GM23338 (cell line): ENCODE measurements around the gene BRINP2. TPM values are rescaled to one million over a fixed set of nuclear protein-coding genes. Genes with fewer than 3 reads are reported as not detected.

Source experiments
- ATAC-seq: fragments of 200-7000 bp; cut with Tn5 transposase; 3 replicates; pipeline ENCODE4 v1.9.1; 2020
- DNase-seq: peaks from one replicate; pipeline ENCODE4 v3.0.0-alpha.2; 2015; ENCODE audit warnings: low spot score
- H2AFZ ChIP-seq: fragments of 200-600 bp; sonication (generic); 2 replicates; pipeline ENCODE4 v1.8.0; 2016; ENCODE audit warnings: antibody characterized with exemption, mild to moderate bottlenecking, moderate library complexity
- H3F3A ChIP-seq: fragments of 200-600 bp; sonication (generic); replicated peaks from 2 replicates; pipeline ENCODE4 v1.8.0; 2017; ENCODE audit warnings: antibody characterized with exemption, mixed run types, low read depth
- H3K27ac ChIP-seq: fragments of 200-600 bp; sonication (generic); 2 replicates; pipeline ENCODE4 v1.6.1; 2016; ENCODE audit warnings: low read depth
- H3K27me3 ChIP-seq: fragments of 200-600 bp; sonication (generic); 2 replicates; pipeline ENCODE4 v1.8.0; 2016; ENCODE audit warnings: mild to moderate bottlenecking, mixed run types, moderate library complexity; ENCODE audit not compliant: insufficient read depth
- H3K36me3 ChIP-seq: fragments of 200-600 bp; sonication (generic); 2 replicates; pipeline ENCODE4 v1.8.0; 2016; ENCODE audit warnings: mild to moderate bottlenecking; ENCODE audit not compliant: insufficient read depth
- H3K4me1 ChIP-seq: fragments of 200-600 bp; sonication (generic); 2 replicates; pipeline ENCODE4 v1.8.0; 2016; ENCODE audit warnings: mild to moderate bottlenecking, moderate library complexity; ENCODE audit not compliant: insufficient read depth
- H3K4me2 ChIP-seq: fragments of 200-600 bp; sonication (generic); 2 replicates; pipeline ENCODE4 v1.7.1; 2017; ENCODE audit warnings: mixed run types
- H3K4me3 ChIP-seq: fragments of 200-600 bp; sonication (generic); 2 replicates; pipeline ENCODE4 v1.6.1; 2016; ENCODE audit warnings: mixed run types
- H3K79me2 ChIP-seq: fragments of 200-600 bp; sonication (generic); replicated peaks from 2 replicates; pipeline ENCODE4 v1.8.0; 2017; ENCODE audit warnings: mild to moderate bottlenecking; ENCODE audit not compliant: insufficient read depth
- H3K9me2 ChIP-seq: fragments of 200-600 bp; sonication (generic); 2 replicates; pipeline ENCODE4 v1.8.0; 2017; ENCODE audit not compliant: insufficient read depth
- H4K20me1 ChIP-seq: fragments of 200-600 bp; sonication (generic); replicated peaks from 2 replicates; pipeline ENCODE4 v1.8.0; 2017; ENCODE audit warnings: mild to moderate bottlenecking; ENCODE audit not compliant: insufficient read depth
- H3K27ac Mint-ChIP-seq: 2 replicates; pipeline ENCODE4 v1.8.0; 2020; ENCODE audit warnings: inconsistent platforms, mild to moderate bottlenecking, moderate library complexity, mixed read lengths
- H3K27me3 Mint-ChIP-seq: 3 replicates; pipeline ENCODE4 v1.8.0; 2022; ENCODE audit warnings: low read depth, mild to moderate bottlenecking, moderate library complexity, mixed read lengths, inconsistent platforms; ENCODE audit not compliant: insufficient read depth, poor library complexity
- H3K36me3 Mint-ChIP-seq: 3 replicates; pipeline ENCODE4 v1.8.0; 2021; ENCODE audit warnings: low read depth, mild to moderate bottlenecking, inconsistent platforms, moderate library complexity, mixed read lengths
- H3K4me1 Mint-ChIP-seq: 3 replicates; pipeline ENCODE4 v1.8.0; 2020; ENCODE audit warnings: mild to moderate bottlenecking, inconsistent platforms, mixed read lengths
- H3K4me3 Mint-ChIP-seq: 3 replicates; pipeline ENCODE4 v1.8.0; 2021; ENCODE audit warnings: moderate library complexity, mild to moderate bottlenecking, inconsistent platforms, mixed read lengths
- H3K9me3 Mint-ChIP-seq: 3 replicates; pipeline ENCODE4 v1.8.0; 2020; ENCODE audit warnings: moderate library complexity, mild to moderate bottlenecking, inconsistent platforms, mixed read lengths
- CREB1 ChIP-seq: fragments of 250-450 bp; sonication (Bioruptor Pico); IDR thresholded peaks from 2 replicates; pipeline ENCODE4 v1.5.0; 2020; ENCODE audit warnings: low read depth, mild to moderate bottlenecking, moderate library complexity
- CTCF ChIP-seq, 2 experiments: fragments of 200-600 bp in 1 of 2; sonication (generic) in 1 of 2; conservative IDR thresholded peaks; 2 replicates each; pipeline versions ENCODE4 v1.5.1 to v1.6.1; 2016 to 2017; ENCODE audit warnings: antibody characterized with exemption in 2 of 2, low read depth in 2 of 2, mild to moderate bottlenecking in 2 of 2, moderate library complexity in 1 of 2
- ETS1 ChIP-seq: IDR thresholded peaks from 2 replicates; pipeline ENCODE4 v1.6.1; 2016; ENCODE audit warnings: antibody characterized with exemption
- EZH2 ChIP-seq: fragments of 200-600 bp; sonication (generic); IDR thresholded peaks from one replicate; pipeline ENCODE4 v1.8.0; 2017; ENCODE audit warnings: antibody characterized with exemption, mild to moderate bottlenecking, low read depth; ENCODE audit not compliant: unreplicated experiment
- EZH2phosphoT487 ChIP-seq: fragments of 200-600 bp; sonication (generic); IDR thresholded peaks from one replicate; pipeline ENCODE4 v1.8.1; 2018; ENCODE audit warnings: antibody characterized with exemption; ENCODE audit not compliant: unreplicated experiment
- JUNB ChIP-seq: IDR thresholded peaks from one replicate; pipeline ENCODE4 v1.6.1; 2016; ENCODE audit warnings: antibody characterized with exemption; ENCODE audit not compliant: unreplicated experiment
- NANOG ChIP-seq: IDR thresholded peaks from 2 replicates; pipeline ENCODE4 v1.6.1; 2016; ENCODE audit warnings: antibody characterized with exemption, borderline replicate concordance
- POLR2AphosphoS5 ChIP-seq: IDR thresholded peaks from 2 replicates; pipeline ENCODE4 v1.6.1; 2016; ENCODE audit warnings: antibody characterized with exemption, low read depth
- STAT1 ChIP-seq: IDR thresholded peaks from one replicate; pipeline ENCODE4 v1.6.1; 2016; ENCODE audit warnings: antibody characterized with exemption; ENCODE audit not compliant: unreplicated experiment
- ZNF114 ChIP-seq: fragments of 250-450 bp; sonication (Bioruptor Pico); IDR thresholded peaks from 2 replicates; pipeline ENCODE4 v1.5.0; 2020; ENCODE audit warnings: mild to moderate bottlenecking, moderate library complexity
- ZNF331 ChIP-seq: fragments of 250-450 bp; sonication (Bioruptor Pico); IDR thresholded peaks from 2 replicates; pipeline ENCODE4 v1.5.0; 2020; ENCODE audit warnings: low read depth, mild to moderate bottlenecking, moderate library complexity
- polyA plus RNA-seq: library from polyadenylated mRNA; unstranded; fragments of >200 nt; fragmentation: Nextera tagmentation; extraction: Ambion mirVana; gene quantifications from 2 replicates; pipeline ENCODE4 v1.2.1, GENCODE V29; 2016
- total RNA-seq: library from RNA; depleted of rRNA; stranded (reverse); fragments of >200 nt; shearing (Covaris generic); gene quantifications from 2 replicates; pipeline ENCODE4 v1.2.3, GENCODE V29; 2014
- TF ChIP-seq, protein P1 (sequence below): IDR thresholded peaks from one replicate; pipeline ENCODE4 v1.6.1; 2018; ENCODE audit warnings: antibody characterized with exemption; ENCODE audit not compliant: unreplicated experiment
- TF ChIP-seq, protein P2 (sequence below): fragments of 250-450 bp; sonication (Bioruptor Pico); IDR thresholded peaks from 2 replicates; pipeline ENCODE4 v1.5.0; 2020; ENCODE audit warnings: mild to moderate bottlenecking, moderate library complexity

BRINP2 gene
- total and polyA plus RNA-seq, 2 experiments from 2014 or later: 0.10 to 0.52 TPM

DNA sequence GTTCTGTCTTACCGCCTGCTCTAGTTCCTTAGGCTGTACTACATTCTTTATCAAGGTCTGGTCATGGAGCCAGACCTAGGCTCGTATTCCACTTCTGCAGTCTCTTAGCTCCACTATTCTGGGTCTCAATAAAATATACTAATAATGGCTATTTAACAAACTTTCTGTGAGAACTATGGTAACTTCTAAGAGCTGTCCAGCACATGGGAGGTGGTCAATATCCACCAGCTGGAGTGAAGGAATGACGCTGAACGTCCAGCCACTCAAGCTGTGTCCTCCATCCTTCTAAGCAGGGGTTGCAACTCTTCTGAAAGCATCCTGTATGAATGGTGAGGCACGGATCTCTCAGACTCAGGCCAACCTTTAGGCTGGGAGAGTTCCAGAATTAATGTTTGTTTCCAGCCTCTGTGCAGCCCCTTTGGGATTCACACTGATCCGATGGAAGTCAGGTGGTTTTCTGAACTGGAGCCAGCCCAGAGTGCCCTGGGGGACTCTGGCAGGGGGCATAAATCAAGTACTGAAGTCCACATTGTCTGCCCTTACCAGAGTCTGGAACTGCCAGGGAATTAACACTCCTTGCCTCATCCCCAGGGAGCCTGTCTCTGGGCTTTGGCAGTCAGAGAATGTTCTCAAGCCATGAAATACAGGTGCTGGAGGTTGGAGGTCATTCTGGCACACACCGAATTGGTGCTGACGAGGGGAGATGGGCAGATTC, 57.4 kb downstream of the BRINP2 start:
- DNase-seq (no peak), ATAC-seq (no peak)
- no peak overlapping the region for H3K4me2 ChIP-seq
- TF ChIP-seq POLR2AphosphoS5 (no peak), EZH2phosphoT487 (no peak), ETS1 (no peak), ZNF114 (no peak), JUNB (no peak), CREB1 (no peak), CTCF (conservative IDR thresholded peaks at IDR 0.05; ENCODE audit: low read depth in 2 of 2) (no peak), NANOG (no peak), ZNF331 (CRISPR knock-in tag) (no peak), EZH2 (no peak), STAT1 (no peak)
- TF ChIP-seq, protein P1, sequence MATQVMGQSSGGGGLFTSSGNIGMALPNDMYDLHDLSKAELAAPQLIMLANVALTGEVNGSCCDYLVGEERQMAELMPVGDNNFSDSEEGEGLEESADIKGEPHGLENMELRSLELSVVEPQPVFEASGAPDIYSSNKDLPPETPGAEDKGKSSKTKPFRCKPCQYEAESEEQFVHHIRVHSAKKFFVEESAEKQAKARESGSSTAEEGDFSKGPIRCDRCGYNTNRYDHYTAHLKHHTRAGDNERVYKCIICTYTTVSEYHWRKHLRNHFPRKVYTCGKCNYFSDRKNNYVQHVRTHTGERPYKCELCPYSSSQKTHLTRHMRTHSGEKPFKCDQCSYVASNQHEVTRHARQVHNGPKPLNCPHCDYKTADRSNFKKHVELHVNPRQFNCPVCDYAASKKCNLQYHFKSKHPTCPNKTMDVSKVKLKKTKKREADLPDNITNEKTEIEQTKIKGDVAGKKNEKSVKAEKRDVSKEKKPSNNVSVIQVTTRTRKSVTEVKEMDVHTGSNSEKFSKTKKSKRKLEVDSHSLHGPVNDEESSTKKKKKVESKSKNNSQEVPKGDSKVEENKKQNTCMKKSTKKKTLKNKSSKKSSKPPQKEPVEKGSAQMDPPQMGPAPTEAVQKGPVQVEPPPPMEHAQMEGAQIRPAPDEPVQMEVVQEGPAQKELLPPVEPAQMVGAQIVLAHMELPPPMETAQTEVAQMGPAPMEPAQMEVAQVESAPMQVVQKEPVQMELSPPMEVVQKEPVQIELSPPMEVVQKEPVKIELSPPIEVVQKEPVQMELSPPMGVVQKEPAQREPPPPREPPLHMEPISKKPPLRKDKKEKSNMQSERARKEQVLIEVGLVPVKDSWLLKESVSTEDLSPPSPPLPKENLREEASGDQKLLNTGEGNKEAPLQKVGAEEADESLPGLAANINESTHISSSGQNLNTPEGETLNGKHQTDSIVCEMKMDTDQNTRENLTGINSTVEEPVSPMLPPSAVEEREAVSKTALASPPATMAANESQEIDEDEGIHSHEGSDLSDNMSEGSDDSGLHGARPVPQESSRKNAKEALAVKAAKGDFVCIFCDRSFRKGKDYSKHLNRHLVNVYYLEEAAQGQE: no peak
- TF ChIP-seq, protein P2, sequence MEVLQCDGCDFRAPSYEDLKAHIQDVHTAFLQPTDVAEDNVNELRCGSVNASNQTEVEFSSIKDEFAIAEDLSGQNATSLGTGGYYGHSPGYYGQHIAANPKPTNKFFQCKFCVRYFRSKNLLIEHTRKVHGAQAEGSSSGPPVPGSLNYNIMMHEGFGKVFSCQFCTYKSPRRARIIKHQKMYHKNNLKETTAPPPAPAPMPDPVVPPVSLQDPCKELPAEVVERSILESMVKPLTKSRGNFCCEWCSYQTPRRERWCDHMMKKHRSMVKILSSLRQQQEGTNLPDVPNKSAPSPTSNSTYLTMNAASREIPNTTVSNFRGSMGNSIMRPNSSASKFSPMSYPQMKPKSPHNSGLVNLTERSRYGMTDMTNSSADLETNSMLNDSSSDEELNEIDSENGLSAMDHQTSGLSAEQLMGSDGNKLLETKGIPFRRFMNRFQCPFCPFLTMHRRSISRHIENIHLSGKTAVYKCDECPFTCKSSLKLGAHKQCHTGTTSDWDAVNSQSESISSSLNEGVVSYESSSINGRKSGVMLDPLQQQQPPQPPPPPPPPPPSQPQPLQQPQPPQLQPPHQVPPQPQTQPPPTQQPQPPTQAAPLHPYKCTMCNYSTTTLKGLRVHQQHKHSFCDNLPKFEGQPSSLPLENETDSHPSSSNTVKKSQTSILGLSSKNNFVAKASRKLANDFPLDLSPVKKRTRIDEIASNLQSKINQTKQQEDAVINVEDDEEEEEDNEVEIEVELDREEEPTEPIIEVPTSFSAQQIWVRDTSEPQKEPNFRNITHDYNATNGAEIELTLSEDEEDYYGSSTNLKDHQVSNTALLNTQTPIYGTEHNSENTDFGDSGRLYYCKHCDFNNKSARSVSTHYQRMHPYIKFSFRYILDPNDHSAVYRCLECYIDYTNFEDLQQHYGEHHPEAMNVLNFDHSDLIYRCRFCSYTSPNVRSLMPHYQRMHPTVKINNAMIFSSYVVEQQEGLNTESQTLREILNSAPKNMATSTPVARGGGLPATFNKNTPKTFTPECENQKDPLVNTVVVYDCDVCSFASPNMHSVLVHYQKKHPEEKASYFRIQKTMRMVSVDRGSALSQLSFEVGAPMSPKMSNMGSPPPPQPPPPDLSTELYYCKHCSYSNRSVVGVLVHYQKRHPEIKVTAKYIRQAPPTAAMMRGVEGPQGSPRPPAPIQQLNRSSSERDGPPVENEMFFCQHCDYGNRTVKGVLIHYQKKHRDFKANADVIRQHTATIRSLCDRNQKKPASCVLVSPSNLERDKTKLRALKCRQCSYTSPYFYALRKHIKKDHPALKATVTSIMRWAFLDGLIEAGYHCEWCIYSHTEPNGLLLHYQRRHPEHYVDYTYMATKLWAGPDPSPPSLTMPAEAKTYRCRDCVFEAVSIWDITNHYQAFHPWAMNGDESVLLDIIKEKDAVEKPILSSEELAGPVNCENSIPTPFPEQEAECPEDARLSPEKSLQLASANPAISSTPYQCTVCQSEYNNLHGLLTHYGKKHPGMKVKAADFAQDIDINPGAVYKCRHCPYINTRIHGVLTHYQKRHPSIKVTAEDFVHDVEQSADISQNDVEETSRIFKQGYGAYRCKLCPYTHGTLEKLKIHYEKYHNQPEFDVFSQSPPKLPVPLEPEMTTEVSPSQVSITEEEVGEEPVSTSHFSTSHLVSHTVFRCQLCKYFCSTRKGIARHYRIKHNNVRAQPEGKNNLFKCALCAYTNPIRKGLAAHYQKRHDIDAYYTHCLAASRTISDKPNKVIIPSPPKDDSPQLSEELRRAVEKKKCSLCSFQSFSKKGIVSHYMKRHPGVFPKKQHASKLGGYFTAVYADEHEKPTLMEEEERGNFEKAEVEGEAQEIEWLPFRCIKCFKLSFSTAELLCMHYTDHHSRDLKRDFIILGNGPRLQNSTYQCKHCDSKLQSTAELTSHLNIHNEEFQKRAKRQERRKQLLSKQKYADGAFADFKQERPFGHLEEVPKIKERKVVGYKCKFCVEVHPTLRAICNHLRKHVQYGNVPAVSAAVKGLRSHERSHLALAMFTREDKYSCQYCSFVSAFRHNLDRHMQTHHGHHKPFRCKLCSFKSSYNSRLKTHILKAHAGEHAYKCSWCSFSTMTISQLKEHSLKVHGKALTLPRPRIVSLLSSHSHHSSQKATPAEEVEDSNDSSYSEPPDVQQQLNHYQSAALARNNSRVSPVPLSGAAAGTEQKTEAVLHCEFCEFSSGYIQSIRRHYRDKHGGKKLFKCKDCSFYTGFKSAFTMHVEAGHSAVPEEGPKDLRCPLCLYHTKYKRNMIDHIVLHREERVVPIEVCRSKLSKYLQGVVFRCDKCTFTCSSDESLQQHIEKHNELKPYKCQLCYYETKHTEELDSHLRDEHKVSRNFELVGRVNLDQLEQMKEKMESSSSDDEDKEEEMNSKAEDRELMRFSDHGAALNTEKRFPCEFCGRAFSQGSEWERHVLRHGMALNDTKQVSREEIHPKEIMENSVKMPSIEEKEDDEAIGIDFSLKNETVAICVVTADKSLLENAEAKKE (CRISPR knock-in tag): no peak
- H3F3A ChIP-seq: no peaks in the 10 kb centered on the region
- H3K36me3 ChIP-seq: no peaks in the 10 kb centered on the region
- H3K4me3 ChIP-seq: no peak overlapping the region
- H2AFZ ChIP-seq: no peak overlapping the region
- no peak overlapping the region for H3K27ac Mint-ChIP-seq
- H3K36me3 Mint-ChIP-seq: no peaks in the 10 kb centered on the region
- no peaks in the 10 kb centered on the region for H3K9me2 ChIP-seq
- H3K4me3 Mint-ChIP-seq: no peak overlapping the region
- peaks cover 4% of the 10 kb centered on the region; the same call in 1 of the 3 replicates for H3K4me1 Mint-ChIP-seq
- no peaks in the 10 kb centered on the region for H3K27me3 ChIP-seq
- H3K9me3 Mint-ChIP-seq: no peaks in the 10 kb centered on the region
- H3K79me2 ChIP-seq: no peaks in the 10 kb centered on the region
- no peak overlapping the region for H3K27ac ChIP-seq
- no peaks in the 10 kb centered on the region for H3K4me1 ChIP-seq
- peaks cover 3% of the 10 kb centered on the region for H3K27me3 Mint-ChIP-seq
- H4K20me1 ChIP-seq: no peaks in the 10 kb centered on the region
